GM20000 (cell line): ENCODE measurements around the gene KIAA1671.

Source experiments
- DNase-seq: peaks from one replicate; pipeline ENCODE4 v3.0.0; 2012; ENCODE audit warnings: low spot score
- TF ChIP-seq, protein P1 (sequence below): IDR thresholded peaks from 2 replicates; pipeline ENCODE4 v1.5.1; 2012; ENCODE audit warnings: mild to moderate bottlenecking, control low read depth; ENCODE audit errors: extremely low read depth, missing control alignments

Gene KIAA1671

DNA sequence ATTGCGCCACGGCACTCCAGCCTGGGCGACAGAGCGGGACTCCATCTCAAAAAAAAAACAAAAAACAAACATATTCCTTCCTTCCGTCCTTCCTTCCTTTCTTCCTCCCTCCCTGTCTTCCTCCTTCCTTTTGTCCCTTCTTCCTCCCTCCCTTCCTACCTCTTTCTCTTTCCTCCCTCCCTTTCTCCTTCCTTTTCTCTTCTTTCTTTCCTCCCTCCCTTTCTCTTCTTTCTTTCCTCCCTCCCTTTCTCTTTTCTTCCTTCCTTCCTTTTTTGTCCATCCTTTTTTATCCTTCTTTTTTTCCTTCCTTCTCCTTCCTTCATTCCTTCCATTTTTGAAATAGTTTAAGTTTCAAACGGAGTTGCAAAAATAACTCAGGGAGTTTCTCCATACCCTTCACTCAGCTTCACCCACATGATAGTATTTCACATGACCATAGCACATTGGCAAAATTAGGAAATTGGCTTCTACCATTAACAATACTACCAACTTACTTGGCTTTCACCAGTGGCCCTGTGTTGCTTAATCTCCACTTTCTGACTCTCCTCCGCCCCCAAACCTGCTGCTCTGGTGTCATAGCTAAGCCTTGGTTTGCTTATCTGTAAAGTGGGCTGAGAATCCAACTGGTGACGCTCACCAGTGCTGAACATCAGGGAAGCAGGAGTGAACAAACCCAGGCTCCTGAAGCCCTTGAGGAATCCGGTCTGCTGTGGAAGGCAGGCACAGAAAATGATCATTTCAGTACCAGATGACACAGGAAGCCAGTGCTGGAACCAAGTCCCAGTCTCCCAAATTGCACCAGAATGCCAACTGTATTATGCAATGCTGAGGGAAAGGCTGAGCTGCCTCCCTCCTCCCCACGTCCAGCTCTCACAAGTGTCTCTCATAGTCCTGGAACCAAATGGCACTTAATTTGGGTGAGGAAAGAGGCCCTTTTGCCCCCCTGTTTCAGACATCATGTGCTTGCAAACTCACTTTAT is 229.9 kb downstream of the KIAA1671 start:
- no peak for DNase-seq
- TF ChIP-seq, protein P1, sequence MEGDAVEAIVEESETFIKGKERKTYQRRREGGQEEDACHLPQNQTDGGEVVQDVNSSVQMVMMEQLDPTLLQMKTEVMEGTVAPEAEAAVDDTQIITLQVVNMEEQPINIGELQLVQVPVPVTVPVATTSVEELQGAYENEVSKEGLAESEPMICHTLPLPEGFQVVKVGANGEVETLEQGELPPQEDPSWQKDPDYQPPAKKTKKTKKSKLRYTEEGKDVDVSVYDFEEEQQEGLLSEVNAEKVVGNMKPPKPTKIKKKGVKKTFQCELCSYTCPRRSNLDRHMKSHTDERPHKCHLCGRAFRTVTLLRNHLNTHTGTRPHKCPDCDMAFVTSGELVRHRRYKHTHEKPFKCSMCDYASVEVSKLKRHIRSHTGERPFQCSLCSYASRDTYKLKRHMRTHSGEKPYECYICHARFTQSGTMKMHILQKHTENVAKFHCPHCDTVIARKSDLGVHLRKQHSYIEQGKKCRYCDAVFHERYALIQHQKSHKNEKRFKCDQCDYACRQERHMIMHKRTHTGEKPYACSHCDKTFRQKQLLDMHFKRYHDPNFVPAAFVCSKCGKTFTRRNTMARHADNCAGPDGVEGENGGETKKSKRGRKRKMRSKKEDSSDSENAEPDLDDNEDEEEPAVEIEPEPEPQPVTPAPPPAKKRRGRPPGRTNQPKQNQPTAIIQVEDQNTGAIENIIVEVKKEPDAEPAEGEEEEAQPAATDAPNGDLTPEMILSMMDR, result no peak

DNA sequence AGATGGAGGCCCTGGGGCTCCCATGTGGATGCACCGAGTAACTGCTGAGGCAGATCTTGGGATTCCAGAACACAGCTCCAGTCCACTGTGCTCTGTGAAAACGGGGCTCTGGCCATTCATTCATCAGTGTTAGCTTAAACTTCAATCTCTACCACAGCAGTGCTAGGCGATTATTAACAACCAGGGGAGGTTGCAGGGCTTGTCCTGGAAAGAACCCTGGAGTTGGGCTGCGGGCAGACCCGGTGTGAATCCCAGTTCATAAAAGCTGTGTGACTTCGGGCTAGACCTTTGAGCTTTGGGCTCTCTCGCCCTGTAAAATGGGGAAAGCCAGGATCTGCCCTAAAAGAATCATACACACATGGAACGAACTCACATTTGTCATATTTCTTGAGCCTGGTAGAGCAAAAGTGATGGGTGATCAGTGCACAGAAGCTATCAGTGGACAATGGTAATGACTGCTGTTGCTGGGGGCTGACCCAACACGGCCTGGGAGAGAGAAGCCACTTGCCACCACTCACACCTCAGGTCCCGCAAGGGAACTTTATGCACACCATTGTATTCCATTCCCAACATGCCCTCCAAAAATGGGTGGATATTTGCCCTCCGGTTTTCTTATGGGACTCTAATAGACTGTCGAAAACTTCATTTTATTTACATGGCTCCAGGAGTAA is 231.6 kb downstream of the KIAA1671 start:
- TF ChIP-seq, protein P1, result no peak
- no peak for DNase-seq

DNA sequence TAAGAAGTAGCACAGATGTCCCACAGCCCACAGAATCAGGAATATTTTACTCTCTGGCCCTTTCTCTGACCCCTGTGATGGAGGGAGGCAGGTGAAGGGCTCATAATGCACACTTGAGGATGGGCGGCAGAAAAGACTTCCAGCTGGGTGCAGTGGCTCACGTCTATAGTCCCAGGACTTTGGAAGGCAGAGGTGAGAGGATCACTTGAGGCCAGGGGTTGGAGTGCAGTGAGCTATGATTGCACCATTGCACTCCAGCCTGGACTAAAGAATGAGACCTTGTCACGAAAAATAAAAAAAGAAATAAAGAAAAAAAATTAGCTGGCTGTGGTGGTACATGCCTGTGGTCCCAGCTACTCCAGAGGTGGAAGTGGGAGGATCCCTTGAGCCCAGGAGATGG is 233.6 kb downstream of the KIAA1671 start:
- DNase-seq, result no peak
- TF ChIP-seq, protein P1, result no peak

DNA sequence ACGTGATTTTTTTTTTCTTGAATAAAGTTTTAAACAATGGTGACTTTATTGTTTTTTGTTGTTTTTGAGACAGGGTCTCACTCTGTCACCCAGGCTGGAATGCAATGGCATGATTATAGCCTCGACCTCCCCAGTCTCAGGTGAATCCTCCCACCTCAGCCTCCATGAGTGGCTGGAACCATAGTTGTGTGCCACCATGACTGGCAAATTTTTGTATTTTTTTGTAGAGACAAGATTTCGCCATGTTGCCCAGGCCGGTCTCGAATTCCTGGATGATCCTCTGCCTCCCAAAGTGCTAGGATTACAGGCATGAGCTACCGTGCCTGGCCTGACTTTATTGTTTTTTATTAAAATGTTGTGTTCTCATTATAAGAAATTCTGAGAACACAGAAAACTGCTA is 235.0 kb downstream of the KIAA1671 start:
- no peak for DNase-seq
- TF ChIP-seq, protein P1, result no peak

DNA sequence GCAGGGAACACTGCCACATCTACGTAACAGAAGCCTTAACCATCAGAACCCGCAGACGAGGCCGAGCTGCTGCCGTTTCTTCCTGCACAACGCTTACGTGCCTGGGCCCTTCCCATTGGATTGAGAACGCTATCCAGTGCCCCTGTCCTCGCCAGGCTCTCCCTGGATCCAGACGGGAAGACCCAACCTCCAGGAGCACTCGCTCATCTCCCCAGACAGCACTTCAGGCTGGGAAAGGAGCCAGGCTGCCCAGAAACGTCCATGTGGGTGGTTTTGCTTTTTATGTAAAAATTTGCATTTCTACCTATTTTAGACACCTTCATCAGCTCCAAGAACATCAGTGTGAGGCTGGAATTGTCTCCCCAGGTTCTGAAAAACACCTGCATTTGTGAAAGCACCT is 239.9 kb downstream of the KIAA1671 start:
- TF ChIP-seq, protein P1, result no peak
- DNase-seq, result no peak

DNA sequence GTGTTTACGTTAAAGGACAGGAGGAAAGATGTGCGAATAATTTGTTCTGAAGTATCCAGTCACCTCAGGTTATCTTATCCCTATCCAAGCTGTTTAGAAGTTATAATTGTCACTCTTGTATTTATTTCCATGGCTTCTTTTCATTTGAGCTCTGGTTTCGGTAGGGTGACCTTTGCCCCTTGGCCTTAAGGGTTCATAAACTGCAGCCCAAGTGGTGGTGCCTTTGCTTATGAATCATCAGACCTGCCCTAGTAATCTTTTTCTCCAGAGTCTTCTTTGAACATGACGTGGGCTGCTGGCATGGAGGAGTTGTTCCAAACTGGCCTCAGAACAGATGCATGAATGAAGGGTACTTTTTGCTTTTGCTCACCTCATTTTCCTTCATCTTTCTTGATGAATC is 240.6 kb downstream of the KIAA1671 start:
- no peak for DNase-seq
- TF ChIP-seq, protein P1, result no peak

DNA sequence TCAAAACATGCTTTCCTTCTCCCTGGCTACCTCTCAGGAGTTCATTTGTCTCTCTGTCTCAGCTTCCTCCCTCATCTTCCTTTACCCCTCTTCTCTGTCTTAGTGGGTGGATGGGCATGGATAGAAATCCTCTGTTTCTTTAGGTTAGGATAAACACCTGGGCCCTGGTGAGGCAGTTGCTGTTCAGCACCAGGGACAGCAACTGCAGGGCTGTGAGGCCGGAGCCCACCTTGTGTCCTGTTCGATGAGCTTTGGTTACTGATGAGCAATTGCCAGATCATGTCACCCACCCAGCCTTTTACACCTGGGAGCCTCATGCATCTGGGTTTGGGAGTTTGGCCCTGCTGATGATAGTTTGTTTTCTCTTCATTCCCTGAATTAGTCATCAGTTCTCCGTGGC is 241.0 kb downstream of the KIAA1671 start:
- TF ChIP-seq, protein P1, result no peak
- DNase-seq, result no peak
